GM12891 (cell line): Measurements from ENCODE around the gene NLGN1.

Experiments used
- POLR2A ChIP-seq: IDR thresholded peaks from 2 replicates; pipeline ENCODE4 v1.6.1; 2011; ENCODE audit warnings: low read depth, low read length, control low read depth
- POLR2AphosphoS5 ChIP-seq: IDR thresholded peaks from 2 replicates; pipeline ENCODE4 v1.6.1; 2011; ENCODE audit warnings: low read depth, low read length, control low read depth

GRCh38 chr3:174028673-174029072 is 631.1 kb downstream of the NLGN1 start:
- no peak for TF ChIP-seq POLR2A
- no peak for TF ChIP-seq POLR2AphosphoS5
